Stimulated activated CD4-positive, alpha-beta T cell treated with anti-CD3 and anti-CD28 coated beads, TNF-alpha, amount 100 ng/mL, for 24 hours (primary cell): ENCODE results near the gene GIPC2.
"Not testable (repeated sequence)": the region's sequence is repeated elsewhere in the genome, so short reads cannot be mapped to it uniquely, and the experiment has no call there.

ENCODE experiments used
- DNase-seq, 3 experiments: peaks; one replicate each; pipeline ENCODE4 v3.0.0-alpha.2; 2020; ENCODE audit warnings: low read depth in 3 of 3

GIPC2 gene

GRCh38 chr1:78036450-78036849 lies 9.3 kb upstream of the GIPC2 start:
- DNase-seq = no peak

GRCh38 chr1:78038071-78038470 lies 7.7 kb upstream of the GIPC2 start:
- DNase-seq = no peak

GRCh38 chr1:78038491-78038939 lies 7.3 kb upstream of the GIPC2 start:
- DNase-seq = no peak

GRCh38 chr1:78040484-78041089 lies 5.2 kb upstream of the GIPC2 start:
- no peak for DNase-seq

- no peak for DNase-seq
Observed at GRCh38 chr1:78043436-78043835, 2.3 kb upstream of the GIPC2 start.

- DNase-seq = no peak
Observed at GRCh38 chr1:78044796-78045562, 787 bp upstream of the GIPC2 start.

- no peak for DNase-seq
Observed at GRCh38 chr1:78045563-78045925, 222 bp upstream of the GIPC2 start.

GRCh38 chr1:78047106-78047505 lies 1.3 kb downstream of the GIPC2 start:
- no peak for DNase-seq

GRCh38 chr1:78047631-78048030 lies 1.9 kb downstream of the GIPC2 start:
- no peak for DNase-seq

GRCh38 chr1:78048446-78048845 lies 2.7 kb downstream of the GIPC2 start:
- DNase-seq = no peak

GRCh38 chr1:78049396-78049795 lies 3.6 kb downstream of the GIPC2 start:
- DNase-seq = no peak

GRCh38 chr1:78051005-78051404 lies 5.2 kb downstream of the GIPC2 start:
- DNase-seq = no peak

- no peak for DNase-seq
Observed at GRCh38 chr1:78052685-78053405, 7.1 kb downstream of the GIPC2 start.

- no peak for DNase-seq
Observed at GRCh38 chr1:78053498-78053897, 7.7 kb downstream of the GIPC2 start.

- no peak for DNase-seq
Observed at GRCh38 chr1:78054559-78054958, 8.8 kb downstream of the GIPC2 start.

- no peak for DNase-seq
Observed at GRCh38 chr1:78054972-78055371, 9.2 kb downstream of the GIPC2 start.

- no peak for DNase-seq
Observed at GRCh38 chr1:78055565-78056132, 9.9 kb downstream of the GIPC2 start.

- no peak for DNase-seq
Observed at GRCh38 chr1:78058670-78059069, 12.9 kb downstream of the GIPC2 start.

GRCh38 chr1:78060857-78061563 lies 15.2 kb downstream of the GIPC2 start:
- no peak for DNase-seq

GRCh38 chr1:78061825-78062523 lies 16.2 kb downstream of the GIPC2 start:
- no peak for DNase-seq

- not testable (repeated sequence) for DNase-seq
Observed at GRCh38 chr1:78064886-78065285, 19.1 kb downstream of the GIPC2 start.
